Measurements from ENCODE around the gene GDF7. TPM values are rescaled to one million over a fixed set of nuclear protein-coding genes. Genes with fewer than 3 reads are reported as not detected.

GDF7 gene
- total and polyA plus RNA-seq, 4 donors: 0.89 to 7.2 (median 3.3) TPM

GRCh38 chr2:20618886-20619521 lies 47.9 kb upstream of the GDF7 start:
- H3K9ac ChIP-seq (ENCODE audit: low read depth in 1 of 2, low read length in 2 of 2): no peak overlapping the region

GRCh38 chr2:20619624-20620024 lies 47.3 kb upstream of the GDF7 start:
- Histone ChIP-seq H3K27me3 (ENCODE audit: control insufficient read depth in 4 of 4, insufficient read depth in 4 of 4, low read length in 3 of 4) (no peaks in the 10 kb centered on the region), H3K27ac (ENCODE audit: low read depth in 1 of 2, low read length in 2 of 2) (peak overlapping the region; percentile 79 to 81), H3K4me1 (ENCODE audit: control insufficient read depth in 4 of 4, insufficient read depth in 4 of 4, low read length in 3 of 4) (peaks cover 4 to 28% (median 22%) of the 10 kb centered on the region in 4 donors), H3K9ac (ENCODE audit: low read depth in 1 of 2, low read length in 2 of 2) (no peak overlapping the region), H3K9me3 (ENCODE audit: control insufficient read depth in 4 of 4, low read length in 3 of 4) (no peaks in the 10 kb centered on the region), H3K36me3 (ENCODE audit: control insufficient read depth in 4 of 4, insufficient read depth in 3 of 4, low read depth in 1 of 4, low read length in 3 of 4) (peaks cover 0 to 18% (median 9%) of the 10 kb centered on the region in 4 donors), H3K4me3 (ENCODE audit: low read depth in 1 of 3, low read length in 3 of 3) (no peak overlapping the region)
- no peak for DNase-seq (ENCODE audit: low spot score)
- TF ChIP-seq GABPA (IDR thresholded peaks at IDR 0.05 in 1 of 2, conservative IDR thresholded peaks at IDR 0.05 in 1 of 2) (no peak), MAX (IDR thresholded peaks at IDR 0.05) (no peak), HNF4G (IDR thresholded peaks at IDR 0.05) (no peak), SP1 (IDR thresholded peaks at IDR 0.05) (no peak), NR2F2 (IDR thresholded peaks at IDR 0.05) (no peak), CTCF (IDR thresholded peaks at IDR 0.05; ENCODE audit: low read depth, low read length, missing input control) (no peak), RXRA (IDR thresholded peaks at IDR 0.05) (no peak), RAD21 (IDR thresholded peaks at IDR 0.05) (no peak), FOXA1 (IDR thresholded peaks at IDR 0.05) (no peak), EGR1 (IDR thresholded peaks at IDR 0.05; ENCODE audit: low read depth in 2 of 2) (no peak), REST (IDR thresholded peaks at IDR 0.05) (no peak), ATF3 (IDR thresholded peaks at IDR 0.05) (no peak), ZBTB33 (IDR thresholded peaks at IDR 0.05) (no peak), TAF1 (conservative IDR thresholded peaks at IDR 0.05) (no peak), FOXA2 (IDR thresholded peaks at IDR 0.05) (no peak), HNF4A (conservative IDR thresholded peaks at IDR 0.05) (no peak)
- WGBS: 89% methylated on average over 13 of the region's 13 CpGs

More at GRCh38 chr2:20618886-20619521, 47.9 kb upstream of the GDF7 start:
- H3K4me3 ChIP-seq (ENCODE audit: low read depth in 1 of 3, low read length in 3 of 3): no peak overlapping the region
- DNase-seq (ENCODE audit: low spot score): no peak
- peak overlapping the region; percentile 79 to 81 for H3K27ac ChIP-seq (ENCODE audit: low read depth in 1 of 2, low read length in 2 of 2)
- H3K27me3 ChIP-seq (ENCODE audit: control insufficient read depth in 4 of 4, insufficient read depth in 4 of 4, low read length in 3 of 4): no peaks in the 10 kb centered on the region
- TF ChIP-seq CTCF (IDR thresholded peaks at IDR 0.05; ENCODE audit: low read depth, low read length, missing input control) (no peak), ATF3 (IDR thresholded peaks at IDR 0.05) (no peak), FOXA2 (IDR thresholded peaks at IDR 0.05) (no peak), HNF4A (conservative IDR thresholded peaks at IDR 0.05) (no peak), HNF4G (IDR thresholded peaks at IDR 0.05) (no peak)
- H3K4me1 ChIP-seq (ENCODE audit: control insufficient read depth in 4 of 4, insufficient read depth in 4 of 4, low read length in 3 of 4): peaks cover 8 to 33% (median 23%) of the 10 kb centered on the region in 4 donors
- H3K9me3 ChIP-seq (ENCODE audit: control insufficient read depth in 4 of 4, low read length in 3 of 4): no peaks in the 10 kb centered on the region
- H3K36me3 ChIP-seq (ENCODE audit: control insufficient read depth in 4 of 4, insufficient read depth in 3 of 4, low read depth in 1 of 4, low read length in 3 of 4): peaks cover 0 to 14% (median 8%) of the 10 kb centered on the region in 4 donors
- WGBS: 88% methylated on average over 15 of the region's 15 CpGs
